Choroid plexus epithelial cell (primary cell): ENCODE results near the gene MERTK.
A peak's percentile ranks its signal among the peaks of the same experiment; 100 is the strongest.

ENCODE experiments used
- DNase-seq: peaks from one replicate; pipeline ENCODE4 v3.0.0-alpha.2; 2010; ENCODE audit warnings: low read depth
- H3K4me3 ChIP-seq: 2 replicates; pipeline ENCODE4 v1.5.1; 2011; ENCODE audit warnings: low read depth, mild to moderate bottlenecking, control low read depth, low read length, moderate library complexity
- CTCF ChIP-seq: conservative IDR thresholded peaks from 2 replicates; pipeline ENCODE4 v1.5.1; 2011; ENCODE audit warnings: low read depth, mild to moderate bottlenecking, control low read depth, inconsistent platforms, low read length, moderate library complexity

Gene MERTK

GRCh38 chr2:112003576-112004252, 105.3 kb downstream of the MERTK start:
- no peak for TF ChIP-seq CTCF
- no peak overlapping the region for H3K4me3 ChIP-seq
- no peak for DNase-seq

- DNase-seq = peak; percentile 24
- no peak overlapping the region for H3K4me3 ChIP-seq
- no peak for TF ChIP-seq CTCF
These were observed 105.8 kb downstream of the MERTK start for GRCh38 chr2:112004253-112004645.

- no peak for TF ChIP-seq CTCF
- no peak overlapping the region for H3K4me3 ChIP-seq
- DNase-seq = no peak
These were observed 107.1 kb downstream of the MERTK start for GRCh38 chr2:112005406-112006075.

- no peak for TF ChIP-seq CTCF
- no peak overlapping the region for H3K4me3 ChIP-seq
- peak; percentile 60 for DNase-seq
These were observed 107.6 kb downstream of the MERTK start for GRCh38 chr2:112006076-112006410.

- DNase-seq = no peak
These were observed 109.1 kb downstream of the MERTK start for GRCh38 chr2:112007493-112007892.

GRCh38 chr2:112008910-112009485, 110.6 kb downstream of the MERTK start:
- H3K4me3 ChIP-seq = no peak overlapping the region
- no peak for DNase-seq
- no peak for TF ChIP-seq CTCF

More at GRCh38 chr2:112007493-112007892, 109.1 kb downstream of the MERTK start:
- no peak for TF ChIP-seq CTCF
- H3K4me3 ChIP-seq = no peak overlapping the region

GRCh38 chr2:112010751-112011150, 112.3 kb downstream of the MERTK start:
- DNase-seq = peak; percentile 7

More at GRCh38 chr2:112010751-112011150, 112.3 kb downstream of the MERTK start:
- no peak overlapping the region for H3K4me3 ChIP-seq
- TF ChIP-seq CTCF = no peak
